PC-9 (cell line): Measurements from ENCODE around the gene HOXC13.

ENCODE experiments used
- EZH2 ChIP-seq: fragments of 200-600 bp; sonication (generic); IDR thresholded peaks from 2 replicates; pipeline ENCODE4 v1.8.0; 2017; ENCODE audit warnings: antibody characterized with exemption, low read depth
- TF ChIP-seq, protein P1 (sequence below): fragments of 200-600 bp; sonication (generic); conservative IDR thresholded peaks from 2 replicates; pipeline ENCODE4 v1.6.1; 2017; ENCODE audit warnings: mixed run types, antibody characterized with exemption, mild to moderate bottlenecking, moderate library complexity

DNA sequence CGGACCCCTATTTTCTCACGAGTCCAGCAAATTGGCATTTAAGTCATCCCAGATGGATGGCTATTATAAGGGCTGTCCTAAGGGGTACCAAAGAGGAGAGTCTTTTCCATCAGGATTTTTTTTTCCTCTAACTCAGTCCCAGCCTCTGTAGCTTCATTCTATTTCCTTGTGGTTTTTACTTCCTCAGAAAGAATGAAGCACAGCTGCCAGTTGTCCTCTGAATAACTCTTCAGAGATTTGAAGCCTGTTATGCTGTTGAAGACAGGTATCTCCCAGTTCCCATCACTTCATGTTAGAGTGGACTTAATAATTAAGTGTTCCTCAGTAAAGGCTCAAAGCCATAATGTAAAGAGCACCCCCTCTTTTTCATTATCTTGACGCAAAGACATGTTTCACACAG is 48.5 kb upstream of the HOXC13 start:
- TF ChIP-seq, protein P1, sequence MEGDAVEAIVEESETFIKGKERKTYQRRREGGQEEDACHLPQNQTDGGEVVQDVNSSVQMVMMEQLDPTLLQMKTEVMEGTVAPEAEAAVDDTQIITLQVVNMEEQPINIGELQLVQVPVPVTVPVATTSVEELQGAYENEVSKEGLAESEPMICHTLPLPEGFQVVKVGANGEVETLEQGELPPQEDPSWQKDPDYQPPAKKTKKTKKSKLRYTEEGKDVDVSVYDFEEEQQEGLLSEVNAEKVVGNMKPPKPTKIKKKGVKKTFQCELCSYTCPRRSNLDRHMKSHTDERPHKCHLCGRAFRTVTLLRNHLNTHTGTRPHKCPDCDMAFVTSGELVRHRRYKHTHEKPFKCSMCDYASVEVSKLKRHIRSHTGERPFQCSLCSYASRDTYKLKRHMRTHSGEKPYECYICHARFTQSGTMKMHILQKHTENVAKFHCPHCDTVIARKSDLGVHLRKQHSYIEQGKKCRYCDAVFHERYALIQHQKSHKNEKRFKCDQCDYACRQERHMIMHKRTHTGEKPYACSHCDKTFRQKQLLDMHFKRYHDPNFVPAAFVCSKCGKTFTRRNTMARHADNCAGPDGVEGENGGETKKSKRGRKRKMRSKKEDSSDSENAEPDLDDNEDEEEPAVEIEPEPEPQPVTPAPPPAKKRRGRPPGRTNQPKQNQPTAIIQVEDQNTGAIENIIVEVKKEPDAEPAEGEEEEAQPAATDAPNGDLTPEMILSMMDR = no peak
- TF ChIP-seq EZH2 = no peak
